ENCODE measurements around the gene SSPN.

SSPN gene

DNA sequence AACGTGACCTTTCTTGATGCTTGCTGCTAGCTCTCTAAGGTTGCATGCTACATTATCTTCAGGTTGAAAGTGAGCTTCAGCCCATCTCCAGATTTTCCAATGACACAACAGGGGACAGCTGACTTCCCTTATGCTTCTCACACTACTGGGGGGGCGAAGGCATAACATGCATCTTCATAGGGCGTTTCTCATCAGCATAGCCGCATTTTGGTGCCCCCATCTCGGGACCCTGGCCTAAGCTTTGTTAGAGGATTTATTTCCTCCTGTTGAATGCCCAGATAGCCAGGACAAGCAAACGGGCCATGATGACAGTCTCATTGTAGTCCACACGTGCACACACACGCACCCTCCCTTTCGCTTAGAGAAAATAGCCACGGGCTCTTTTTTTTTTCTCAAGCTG, 30.7 kb downstream of the SSPN start:
- Histone ChIP-seq H3K79me2 (ENCODE audit: control insufficient read depth, insufficient read depth, low read length) (no peaks in the 10 kb centered on the region), H3K4ac (ENCODE audit: low read depth, low read length) (no peak overlapping the region), H4K5ac (ENCODE audit: low read length) (no peak overlapping the region), H3K4me2 (ENCODE audit: low read length) (no peak overlapping the region), H3K9ac (ENCODE audit: low read length) (no peak overlapping the region), H2AK5ac (ENCODE audit: low read length) (no peak overlapping the region), H3K18ac (ENCODE audit: low read length) (no peak overlapping the region), H2BK120ac (ENCODE audit: low read depth, low read length) (no peak overlapping the region), H2BK5ac (ENCODE audit: low read length) (no peak overlapping the region), H3K27me3 (ENCODE audit: insufficient read depth, low read length, poor library complexity) (peaks cover 11% of the 10 kb centered on the region), H3K4me3 (ENCODE audit: low read length) (no peak overlapping the region), H3K27ac (ENCODE audit: low read depth, low read length) (no peak overlapping the region), H2BK15ac (replicated peaks; ENCODE audit: low read depth) (no peak overlapping the region), H3K4me1 (ENCODE audit: control insufficient read depth, low read depth, low read length) (no peaks in the 10 kb centered on the region), H3K56ac (ENCODE audit: low read length) (no peak overlapping the region), H4K8ac (ENCODE audit: low read depth, low read length) (no peak overlapping the region), H3K79me1 (ENCODE audit: low read length) (no peaks in the 10 kb centered on the region), H3K23ac (ENCODE audit: low read length) (no peak overlapping the region), H3K36me3 (ENCODE audit: control insufficient read depth, insufficient read depth, low read length) (no peaks in the 10 kb centered on the region)
- no peak for DNase-seq
- WGBS (ENCODE audit: extremely low coverage, insufficient coverage, low lambda C conversion rate), result no CpG with 5 or more reads among the region's 10 CpGs

DNA sequence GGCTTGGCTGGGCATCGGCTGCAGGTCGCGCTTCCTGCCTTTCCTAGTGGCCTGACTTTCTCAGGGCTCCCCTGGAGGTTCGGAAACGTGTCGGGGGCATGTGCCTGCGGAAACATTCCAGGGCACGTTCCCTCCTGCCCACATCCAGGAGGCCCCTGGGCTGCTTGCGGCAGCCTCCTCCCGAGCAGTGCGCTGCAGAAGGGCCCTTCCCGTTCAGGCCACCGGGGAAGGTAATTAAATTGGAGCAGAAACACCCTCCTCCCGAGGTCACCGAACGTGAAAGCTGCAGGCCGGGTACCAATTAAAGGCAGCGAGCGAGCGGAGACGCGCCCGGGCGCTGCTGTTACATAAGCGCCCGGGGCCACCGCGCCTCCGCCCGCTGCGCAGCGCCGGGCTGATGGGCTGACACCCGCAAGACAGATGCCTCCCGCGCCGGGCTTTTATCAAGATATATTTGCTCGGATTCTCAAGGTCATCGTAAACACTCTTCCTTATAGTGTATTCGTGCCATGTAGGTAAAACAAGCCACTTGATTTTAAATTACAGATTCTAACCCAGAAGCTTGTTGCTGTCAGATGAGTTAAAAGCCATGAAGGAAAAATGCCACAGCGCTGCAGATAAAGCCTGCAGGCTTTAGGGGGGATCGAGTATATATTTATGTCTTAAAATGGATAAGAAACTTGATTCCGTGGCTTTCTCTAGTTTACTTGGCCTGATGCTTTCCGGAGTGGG, 31.4 kb downstream of the SSPN start:
- H2BK5ac ChIP-seq (ENCODE audit: low read length), result no peak overlapping the region
- peaks cover 11% of the 10 kb centered on the region for H3K27me3 ChIP-seq (ENCODE audit: insufficient read depth, low read length, poor library complexity)
- peak; percentile 57 for DNase-seq
- H3K79me1 ChIP-seq (ENCODE audit: low read length), result no peaks in the 10 kb centered on the region
- H3K4ac ChIP-seq (ENCODE audit: low read depth, low read length), result no peak overlapping the region
- no peak overlapping the region for H2BK120ac ChIP-seq (ENCODE audit: low read depth, low read length)
- H3K18ac ChIP-seq (ENCODE audit: low read length), result no peak overlapping the region
- no peak overlapping the region for H4K8ac ChIP-seq (ENCODE audit: low read depth, low read length)
- H3K27ac ChIP-seq (ENCODE audit: low read depth, low read length), result no peak overlapping the region
- no peak overlapping the region for H3K4me3 ChIP-seq (ENCODE audit: low read length)
- H3K36me3 ChIP-seq (ENCODE audit: control insufficient read depth, insufficient read depth, low read length), result no peaks in the 10 kb centered on the region
- no peak overlapping the region for H2BK15ac ChIP-seq (replicated peaks; ENCODE audit: low read depth)
- no peak overlapping the region for H4K5ac ChIP-seq (ENCODE audit: low read length)
- no CpG with 5 or more reads among the region's 44 CpGs for WGBS (ENCODE audit: extremely low coverage, insufficient coverage, low lambda C conversion rate)
- H3K4me1 ChIP-seq (ENCODE audit: control insufficient read depth, low read depth, low read length), result no peaks in the 10 kb centered on the region
- peak overlapping the region; percentile 69 for H3K56ac ChIP-seq (ENCODE audit: low read length)
- no peak overlapping the region for H2AK5ac ChIP-seq (ENCODE audit: low read length)
- H3K79me2 ChIP-seq (ENCODE audit: control insufficient read depth, insufficient read depth, low read length), result no peaks in the 10 kb centered on the region
- H3K9ac ChIP-seq (ENCODE audit: low read length), result peak overlapping the region; percentile 42
- H3K4me2 ChIP-seq (ENCODE audit: low read length), result peak overlapping the region; percentile 75
- no peak overlapping the region for H3K23ac ChIP-seq (ENCODE audit: low read length)

DNA sequence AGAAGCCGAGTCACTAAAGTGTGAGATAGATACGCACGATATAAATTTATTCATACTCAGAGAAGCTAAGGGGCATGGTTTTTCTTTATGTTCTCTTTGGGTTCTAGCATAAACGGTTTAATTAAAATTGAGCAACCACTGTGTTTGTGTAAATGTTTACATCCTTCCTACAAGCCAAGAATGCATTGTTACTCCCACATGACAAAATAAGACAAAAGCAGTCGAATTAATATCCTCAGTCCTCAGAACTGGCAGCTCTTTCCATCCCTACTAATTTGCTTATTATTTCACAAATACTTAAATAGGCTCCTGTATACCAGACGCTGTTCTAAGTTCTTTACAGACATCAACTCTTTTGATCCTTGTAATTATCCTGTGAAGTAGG, 32.0 kb downstream of the SSPN start:
- no peak overlapping the region for H4K5ac ChIP-seq (ENCODE audit: low read length)
- WGBS (ENCODE audit: extremely low coverage, insufficient coverage, low lambda C conversion rate), result no CpG with 5 or more reads among the region's 6 CpGs
- H3K4me1 ChIP-seq (ENCODE audit: control insufficient read depth, low read depth, low read length), result no peaks in the 10 kb centered on the region
- no peak overlapping the region for H3K23ac ChIP-seq (ENCODE audit: low read length)
- no peak overlapping the region for H3K4ac ChIP-seq (ENCODE audit: low read depth, low read length)
- no peak overlapping the region for H2BK15ac ChIP-seq (replicated peaks; ENCODE audit: low read depth)
- no peaks in the 10 kb centered on the region for H3K36me3 ChIP-seq (ENCODE audit: control insufficient read depth, insufficient read depth, low read length)
- no peak overlapping the region for H2AK5ac ChIP-seq (ENCODE audit: low read length)
- H3K4me2 ChIP-seq (ENCODE audit: low read length), result no peak overlapping the region
- H3K18ac ChIP-seq (ENCODE audit: low read length), result no peak overlapping the region
- H3K27ac ChIP-seq (ENCODE audit: low read depth, low read length), result no peak overlapping the region
- no peak for DNase-seq
- peaks cover 11% of the 10 kb centered on the region for H3K27me3 ChIP-seq (ENCODE audit: insufficient read depth, low read length, poor library complexity)
- no peak overlapping the region for H2BK5ac ChIP-seq (ENCODE audit: low read length)
- H3K56ac ChIP-seq (ENCODE audit: low read length), result no peak overlapping the region
- no peaks in the 10 kb centered on the region for H3K79me2 ChIP-seq (ENCODE audit: control insufficient read depth, insufficient read depth, low read length)
- H3K4me3 ChIP-seq (ENCODE audit: low read length), result no peak overlapping the region
- H4K8ac ChIP-seq (ENCODE audit: low read depth, low read length), result no peak overlapping the region
- no peak overlapping the region for H2BK120ac ChIP-seq (ENCODE audit: low read depth, low read length)
- no peaks in the 10 kb centered on the region for H3K79me1 ChIP-seq (ENCODE audit: low read length)
- H3K9ac ChIP-seq (ENCODE audit: low read length), result no peak overlapping the region

DNA sequence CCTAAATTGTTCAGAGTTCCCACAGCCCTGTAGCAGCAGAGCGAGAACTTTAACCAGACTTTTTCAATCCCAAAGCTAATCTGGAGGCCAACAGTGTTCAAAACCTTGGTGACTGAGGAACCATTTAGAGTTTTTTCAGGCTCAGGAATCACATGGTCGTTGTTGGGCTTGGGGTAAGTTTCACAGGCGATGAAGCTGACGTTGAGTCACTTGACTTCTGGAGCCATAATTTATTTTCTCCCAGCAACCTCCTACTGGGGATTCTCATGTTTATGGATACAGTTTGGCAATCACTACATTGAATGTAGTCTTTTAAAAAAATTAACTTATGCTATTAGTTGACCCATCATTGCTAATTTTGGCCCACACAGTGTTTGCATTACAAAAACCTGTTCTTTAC, 34.5 kb downstream of the SSPN start:
- Histone ChIP-seq H4K5ac (ENCODE audit: low read length) (no peak overlapping the region), H3K23ac (ENCODE audit: low read length) (no peak overlapping the region), H3K4ac (ENCODE audit: low read depth, low read length) (no peak overlapping the region), H3K27me3 (ENCODE audit: insufficient read depth, low read length, poor library complexity) (peaks cover 11% of the 10 kb centered on the region), H2BK15ac (replicated peaks; ENCODE audit: low read depth) (no peak overlapping the region), H3K36me3 (ENCODE audit: control insufficient read depth, insufficient read depth, low read length) (no peaks in the 10 kb centered on the region), H3K4me1 (ENCODE audit: control insufficient read depth, low read depth, low read length) (no peaks in the 10 kb centered on the region), H2BK5ac (ENCODE audit: low read length) (no peak overlapping the region), H3K27ac (ENCODE audit: low read depth, low read length) (no peak overlapping the region), H2BK120ac (ENCODE audit: low read depth, low read length) (no peak overlapping the region), H3K4me3 (ENCODE audit: low read length) (no peak overlapping the region), H3K56ac (ENCODE audit: low read length) (no peak overlapping the region), H3K79me1 (ENCODE audit: low read length) (no peaks in the 10 kb centered on the region), H3K18ac (ENCODE audit: low read length) (no peak overlapping the region), H3K79me2 (ENCODE audit: control insufficient read depth, insufficient read depth, low read length) (no peaks in the 10 kb centered on the region), H4K8ac (ENCODE audit: low read depth, low read length) (no peak overlapping the region), H3K9ac (ENCODE audit: low read length) (no peak overlapping the region), H3K4me2 (ENCODE audit: low read length) (no peak overlapping the region), H2AK5ac (ENCODE audit: low read length) (no peak overlapping the region)
- DNase-seq, result no peak
- WGBS (ENCODE audit: extremely low coverage, insufficient coverage, low lambda C conversion rate), result no CpG with 5 or more reads among the region's 4 CpGs

DNA sequence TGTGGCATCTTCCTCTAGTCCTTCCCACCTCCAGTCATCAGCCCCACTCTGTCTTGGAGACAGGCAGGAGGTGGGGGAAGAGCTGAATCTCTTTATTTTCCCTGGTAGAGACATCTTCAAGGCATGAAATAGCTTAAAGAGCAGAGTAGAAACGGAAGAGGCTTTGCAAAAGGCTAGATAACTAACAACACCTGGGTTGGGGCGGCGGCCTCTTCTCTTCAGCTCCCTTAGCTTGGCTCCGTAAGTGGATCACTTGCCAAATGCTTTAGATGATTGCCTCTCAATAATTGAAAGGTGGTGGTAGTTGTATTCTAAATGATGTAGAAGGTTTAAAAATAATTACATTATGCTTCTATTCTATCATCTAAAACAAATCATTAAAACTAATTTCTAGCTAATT, 36.1 kb downstream of the SSPN start:
- Histone ChIP-seq H4K8ac (ENCODE audit: low read depth, low read length) (no peak overlapping the region), H3K9ac (ENCODE audit: low read length) (no peak overlapping the region)

DNA sequence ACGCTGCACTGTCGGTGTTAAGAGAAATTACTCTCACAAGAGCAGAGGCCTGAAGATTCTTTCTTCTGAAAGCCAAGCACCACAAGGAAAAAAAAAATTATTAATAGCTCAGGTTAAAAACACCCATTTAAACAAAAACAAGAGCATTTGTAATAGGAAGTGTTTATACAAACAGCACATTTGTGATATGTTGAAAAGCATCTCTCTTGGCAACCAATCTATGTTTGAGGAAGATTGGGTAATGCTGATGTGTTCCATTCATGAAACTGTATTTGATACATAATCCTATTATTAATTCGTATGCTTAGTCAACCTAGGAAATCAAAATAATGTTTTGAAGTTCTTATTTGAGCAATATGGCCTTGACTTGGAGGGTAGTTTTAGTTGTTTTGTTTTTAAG, 36.5 kb downstream of the SSPN start:
- Histone ChIP-seq H3K9ac (ENCODE audit: low read length) (no peak overlapping the region), H3K4me3 (ENCODE audit: low read length) (no peak overlapping the region), H4K8ac (ENCODE audit: low read depth, low read length) (no peak overlapping the region), H4K5ac (ENCODE audit: low read length) (no peak overlapping the region), H3K27ac (ENCODE audit: low read depth, low read length) (no peak overlapping the region), H3K79me2 (ENCODE audit: control insufficient read depth, insufficient read depth, low read length) (no peaks in the 10 kb centered on the region), H3K79me1 (ENCODE audit: low read length) (no peaks in the 10 kb centered on the region), H3K18ac (ENCODE audit: low read length) (no peak overlapping the region), H3K4me1 (ENCODE audit: control insufficient read depth, low read depth, low read length) (no peaks in the 10 kb centered on the region), H2BK5ac (ENCODE audit: low read length) (no peak overlapping the region), H2AK5ac (ENCODE audit: low read length) (no peak overlapping the region), H3K4ac (ENCODE audit: low read depth, low read length) (no peak overlapping the region), H2BK15ac (replicated peaks; ENCODE audit: low read depth) (no peak overlapping the region), H3K27me3 (ENCODE audit: insufficient read depth, low read length, poor library complexity) (peaks cover 7% of the 10 kb centered on the region), H3K23ac (ENCODE audit: low read length) (no peak overlapping the region), H2BK120ac (ENCODE audit: low read depth, low read length) (no peak overlapping the region), H3K4me2 (ENCODE audit: low read length) (no peak overlapping the region), H3K56ac (ENCODE audit: low read length) (no peak overlapping the region), H3K36me3 (ENCODE audit: control insufficient read depth, insufficient read depth, low read length) (no peaks in the 10 kb centered on the region)
- WGBS (ENCODE audit: extremely low coverage, insufficient coverage, low lambda C conversion rate), result no CpG with 5 or more reads among the region's 3 CpGs
- DNase-seq, result no peak

More for the DNA sequence above, 36.1 kb downstream of the SSPN start:
- peaks cover 9% of the 10 kb centered on the region for H3K27me3 ChIP-seq (ENCODE audit: insufficient read depth, low read length, poor library complexity)
- no peaks in the 10 kb centered on the region for H3K79me1 ChIP-seq (ENCODE audit: low read length)
- no peak overlapping the region for H3K56ac ChIP-seq (ENCODE audit: low read length)
- no peak overlapping the region for H2BK5ac ChIP-seq (ENCODE audit: low read length)
- H2BK120ac ChIP-seq (ENCODE audit: low read depth, low read length), result no peak overlapping the region
- H2AK5ac ChIP-seq (ENCODE audit: low read length), result no peak overlapping the region
- DNase-seq, result no peak
- H3K4ac ChIP-seq (ENCODE audit: low read depth, low read length), result no peak overlapping the region
- H3K4me2 ChIP-seq (ENCODE audit: low read length), result no peak overlapping the region
- no peak overlapping the region for H3K27ac ChIP-seq (ENCODE audit: low read depth, low read length)
- no peak overlapping the region for H3K23ac ChIP-seq (ENCODE audit: low read length)
- no peak overlapping the region for H2BK15ac ChIP-seq (replicated peaks; ENCODE audit: low read depth)
- H3K36me3 ChIP-seq (ENCODE audit: control insufficient read depth, insufficient read depth, low read length), result no peaks in the 10 kb centered on the region
- H3K4me3 ChIP-seq (ENCODE audit: low read length), result no peak overlapping the region
- no CpG with 5 or more reads among the region's 4 CpGs for WGBS (ENCODE audit: extremely low coverage, insufficient coverage, low lambda C conversion rate)
- no peaks in the 10 kb centered on the region for H3K4me1 ChIP-seq (ENCODE audit: control insufficient read depth, low read depth, low read length)
- H4K5ac ChIP-seq (ENCODE audit: low read length), result no peak overlapping the region
- H3K18ac ChIP-seq (ENCODE audit: low read length), result no peak overlapping the region
- H3K79me2 ChIP-seq (ENCODE audit: control insufficient read depth, insufficient read depth, low read length), result no peaks in the 10 kb centered on the region

Measured in mesendoderm (in vitro differentiated cells).